GM19043 (cell line): ENCODE results near the gene ZNF740.
"Not testable (repeated sequence)": the region's sequence is repeated elsewhere in the genome, so short reads cannot be mapped to it uniquely, and the experiment has no call there.

ENCODE experiments used
- ATAC-seq: cut with Tn5 transposase; IDR thresholded peaks from one replicate; pipeline ENCODE4 v1.9.1; 2021; ENCODE audit warnings: low read depth; ENCODE audit not compliant: unreplicated experiment

The ZNF740 gene

GRCh38 chr12:53172352-53172751 lies 8.2 kb upstream of the ZNF740 start:
- no peak for ATAC-seq

DNA sequence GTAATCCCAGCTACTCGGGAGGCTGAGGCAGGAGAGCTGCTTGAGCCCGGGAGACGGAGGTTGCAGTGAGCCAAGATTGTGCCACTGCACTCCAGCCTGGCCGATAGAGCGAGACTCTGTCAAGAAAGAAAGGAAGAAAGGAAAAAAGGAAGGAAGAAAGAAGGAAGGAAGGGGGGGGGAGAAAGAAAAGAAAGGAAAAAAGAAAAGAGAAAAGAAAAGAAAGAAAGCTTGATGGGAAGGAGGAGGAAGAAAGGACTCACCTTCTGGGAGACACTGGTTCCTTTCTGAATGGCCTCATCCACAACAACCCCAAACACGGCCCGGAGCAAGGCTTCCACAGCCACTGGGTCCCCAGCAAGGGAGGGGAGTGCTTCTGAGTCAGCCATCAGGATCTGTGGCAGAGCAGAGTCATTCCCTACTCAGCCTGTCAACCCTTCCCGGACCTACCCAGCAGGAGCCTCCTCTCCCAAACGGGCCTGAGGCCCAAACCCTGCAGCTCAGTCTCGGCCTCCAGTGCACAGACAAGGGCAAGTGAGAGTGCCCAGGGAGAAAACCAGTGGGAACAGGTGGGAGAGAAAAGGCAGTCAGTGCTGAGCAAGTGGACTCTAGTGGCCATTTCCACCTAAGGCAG lies 7.3 kb upstream of the ZNF740 start:
- ATAC-seq, result no peak

DNA sequence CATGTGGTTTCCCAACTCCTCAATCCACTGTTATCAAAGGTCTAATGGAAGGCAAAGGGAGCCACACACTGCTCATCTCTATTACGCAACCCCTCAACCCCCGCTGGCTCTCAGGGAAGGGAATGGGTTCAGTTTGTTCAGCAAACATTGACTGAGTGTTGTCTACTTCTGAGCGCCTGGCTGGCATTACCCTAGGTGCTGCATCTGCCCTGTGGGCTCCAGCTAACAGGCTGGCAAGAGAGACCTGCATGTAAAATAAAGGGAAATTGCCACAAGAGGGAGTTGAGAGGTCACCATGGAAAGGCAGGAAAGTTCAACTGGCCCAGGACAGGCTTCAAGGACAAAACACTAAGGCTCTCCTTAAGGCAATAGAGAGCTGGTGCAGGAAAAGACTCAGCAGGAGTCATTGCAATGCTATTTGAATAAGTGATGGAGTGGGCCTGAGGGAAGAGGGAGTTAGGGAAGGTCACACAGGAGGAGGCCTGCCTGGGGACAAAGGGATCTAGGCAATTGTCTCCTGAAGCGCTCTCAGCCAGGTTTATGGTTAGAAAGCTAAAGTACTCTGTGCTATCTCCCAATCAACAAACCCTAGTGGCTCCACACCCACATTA lies 5.5 kb upstream of the ZNF740 start:
- ATAC-seq, result no peak

GRCh38 chr12:53176750-53177149 lies 3.8 kb upstream of the ZNF740 start:
- ATAC-seq, result no peak

DNA sequence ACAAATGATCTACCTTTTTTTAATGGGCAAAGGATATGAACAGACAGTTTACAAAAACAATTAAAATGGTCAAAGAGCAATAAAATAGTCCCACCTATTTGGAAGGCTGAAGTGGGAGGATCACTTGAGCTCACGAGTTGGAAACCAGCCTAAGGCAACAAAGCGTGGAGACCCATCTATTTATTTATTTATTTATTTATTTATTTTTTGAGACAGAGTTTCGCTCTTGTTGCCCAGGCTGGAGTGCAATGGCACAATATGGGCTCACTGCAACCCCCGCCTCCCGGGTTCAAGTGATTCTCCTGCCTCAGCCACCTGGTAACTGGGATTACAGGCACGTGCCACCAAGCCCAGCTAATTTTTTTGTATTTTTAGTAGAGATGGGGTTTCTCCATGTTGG lies 3.1 kb upstream of the ZNF740 start:
- ATAC-seq, result not testable (repeated sequence)

DNA sequence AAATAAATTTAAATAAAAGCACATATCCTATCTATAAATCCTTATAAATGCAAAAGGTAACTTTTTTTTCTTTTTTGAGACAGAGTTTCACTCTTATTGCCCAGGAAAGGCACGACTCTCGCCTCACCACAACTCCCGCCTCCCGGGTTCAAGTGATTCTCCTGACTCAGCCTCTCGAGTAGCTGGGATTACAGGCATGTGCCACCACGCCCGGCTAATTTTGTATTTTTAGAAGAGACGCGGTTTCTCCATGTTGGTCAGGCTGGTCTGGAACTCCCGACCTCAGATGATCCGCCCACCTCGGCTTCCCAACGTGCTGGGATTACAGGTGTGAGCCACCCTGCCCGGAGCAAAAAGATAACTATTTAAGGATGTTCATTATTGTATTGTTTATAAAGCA lies 1.7 kb upstream of the ZNF740 start:
- ATAC-seq, result not testable (repeated sequence)

- peak; percentile 21 for ATAC-seq
These were observed 769 bp upstream of the ZNF740 start for GRCh38 chr12:53179687-53180219.

DNA sequence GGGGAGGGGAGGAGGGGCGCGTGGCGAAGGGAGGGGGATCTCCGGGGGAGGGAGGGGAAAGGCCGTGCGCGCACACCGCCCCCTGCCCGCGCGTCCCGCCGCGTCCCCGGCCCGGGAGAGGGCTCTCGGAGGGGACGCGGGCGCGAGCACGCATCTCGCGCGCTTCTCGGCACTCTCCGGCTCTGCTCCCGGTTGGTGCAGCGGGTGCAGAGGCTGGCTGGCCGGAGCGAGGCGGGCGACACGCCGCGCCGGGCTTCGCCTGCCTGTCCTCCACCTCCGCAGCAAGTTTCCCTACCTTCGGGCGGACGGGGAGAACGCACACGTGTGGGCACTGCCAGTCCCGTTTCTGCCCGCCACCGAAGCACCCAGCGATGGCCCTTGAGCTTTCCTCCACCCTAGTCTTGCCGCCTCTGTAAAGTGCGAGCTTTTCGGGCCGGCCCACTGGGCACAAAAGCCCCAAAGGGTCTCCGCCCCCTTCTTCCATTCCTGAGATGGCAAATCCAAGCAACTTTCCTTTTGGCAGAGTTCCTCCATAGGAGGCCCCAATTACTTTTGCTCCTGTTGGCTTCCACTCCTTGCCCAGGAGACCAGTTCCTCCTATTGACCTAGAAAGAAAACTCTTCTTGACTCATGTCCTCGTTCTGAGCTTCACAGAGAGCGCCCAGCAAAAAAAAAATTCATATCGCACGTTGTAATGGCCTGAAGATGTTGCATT lies 566 bp downstream of the ZNF740 start:
- ATAC-seq, result peak; percentile 26

- ATAC-seq, result no peak
These were observed 1.4 kb downstream of the ZNF740 start for GRCh38 chr12:53181935-53182334.

DNA sequence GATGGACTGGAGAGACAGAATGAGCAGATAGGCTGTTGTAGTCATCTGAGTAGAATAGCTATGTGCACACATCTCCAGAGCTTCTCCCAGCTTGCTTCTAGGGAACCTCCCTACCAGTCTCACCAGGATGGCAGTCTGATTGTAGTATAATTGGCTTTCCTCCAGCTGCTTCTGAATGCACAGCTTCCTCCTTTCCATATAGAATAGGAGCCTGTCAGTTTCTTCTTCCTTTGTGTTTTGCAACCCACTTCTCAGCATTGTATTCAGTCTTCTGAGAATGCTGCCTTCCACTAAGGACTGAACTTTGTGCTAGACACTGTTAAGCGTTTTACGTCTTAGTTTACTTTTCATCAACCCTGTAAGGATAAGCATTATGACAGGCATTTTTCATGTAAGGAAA lies 2.4 kb downstream of the ZNF740 start:
- ATAC-seq, result no peak

DNA sequence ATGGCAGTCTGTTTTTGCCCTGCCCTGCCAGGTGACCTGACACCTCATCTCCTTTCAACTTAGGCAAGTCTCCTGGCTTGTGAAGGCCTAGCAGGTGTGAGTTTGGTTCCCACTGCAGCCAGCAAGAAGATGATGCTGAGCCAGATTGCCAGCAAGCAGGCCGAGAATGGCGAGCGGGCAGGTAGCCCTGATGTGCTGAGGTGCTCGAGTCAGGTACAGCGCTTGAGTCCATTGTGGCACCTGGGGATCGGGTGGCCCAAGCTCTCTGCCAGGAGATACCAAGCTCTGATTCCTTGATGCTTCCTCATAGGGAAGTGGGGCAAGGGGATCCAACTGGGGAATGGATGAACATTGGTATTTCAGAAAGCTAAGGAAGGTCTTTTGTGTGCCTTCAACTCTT lies 4.3 kb downstream of the ZNF740 start:
- no peak for ATAC-seq

DNA sequence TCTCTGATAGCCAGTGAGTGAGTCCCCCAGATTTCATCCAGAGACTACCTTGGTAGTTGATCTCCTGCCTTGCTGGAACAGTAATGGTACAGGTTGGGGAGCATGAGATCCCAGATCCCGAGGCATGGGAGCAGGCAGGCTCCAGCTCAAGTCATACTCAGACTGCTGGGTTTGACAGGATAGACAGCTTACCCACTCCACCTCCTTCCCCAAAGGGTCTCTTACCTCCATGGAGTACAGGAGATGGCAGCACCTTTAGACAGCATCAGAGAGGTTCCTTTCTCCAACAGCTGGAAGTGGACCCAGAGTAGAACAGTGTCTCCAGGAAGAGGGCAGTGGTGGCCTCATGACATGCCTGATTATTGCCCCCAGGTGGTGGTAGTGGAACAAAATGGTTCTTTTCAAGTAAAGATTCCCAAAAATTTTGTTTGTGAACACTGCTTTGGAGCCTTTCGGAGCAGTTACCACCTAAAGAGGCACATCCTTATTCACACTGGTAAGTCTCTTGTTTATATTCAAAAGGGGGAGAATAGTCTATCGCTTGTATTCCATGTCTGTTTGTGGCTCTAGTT lies 5.1 kb downstream of the ZNF740 start:
- no peak for ATAC-seq

GRCh38 chr12:53186745-53187144 lies 6.2 kb downstream of the ZNF740 start:
- no peak for ATAC-seq

DNA sequence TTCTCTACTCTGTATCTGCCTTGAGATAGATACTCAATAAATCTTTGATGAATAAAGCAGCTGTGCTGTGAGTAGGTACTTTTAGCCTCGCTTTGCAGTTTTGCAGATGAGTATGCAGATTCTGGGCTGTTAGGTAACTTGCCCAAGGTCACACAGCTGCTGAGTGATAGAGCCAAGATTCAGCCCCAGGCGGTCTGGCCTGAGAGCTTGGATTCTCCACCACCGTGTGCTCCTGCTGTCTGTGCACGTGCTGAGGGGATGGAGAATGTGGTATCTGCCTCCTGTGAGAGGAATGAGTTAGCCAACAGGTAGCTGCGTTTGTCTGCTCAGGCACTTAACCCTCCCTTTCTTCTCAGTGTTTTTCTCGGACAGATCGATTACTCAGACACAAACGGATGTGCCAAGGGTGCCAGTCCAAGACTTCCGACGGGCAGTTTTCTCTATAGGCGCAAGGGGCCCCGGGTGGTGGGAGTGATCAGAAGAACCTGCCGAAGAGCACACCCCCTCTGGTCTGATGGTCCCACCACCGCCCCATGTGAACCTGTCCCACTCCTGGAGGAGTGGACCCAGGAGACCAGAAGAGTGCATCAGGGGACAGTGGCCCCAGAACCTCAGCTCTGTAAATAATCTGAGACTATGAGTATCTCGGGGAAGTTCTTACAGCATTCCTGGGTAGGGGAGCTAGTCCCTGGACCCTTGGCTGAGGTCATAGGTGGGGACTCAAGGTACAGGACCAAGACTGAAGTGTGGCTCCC lies 6.8 kb downstream of the ZNF740 start:
- no peak for ATAC-seq

DNA sequence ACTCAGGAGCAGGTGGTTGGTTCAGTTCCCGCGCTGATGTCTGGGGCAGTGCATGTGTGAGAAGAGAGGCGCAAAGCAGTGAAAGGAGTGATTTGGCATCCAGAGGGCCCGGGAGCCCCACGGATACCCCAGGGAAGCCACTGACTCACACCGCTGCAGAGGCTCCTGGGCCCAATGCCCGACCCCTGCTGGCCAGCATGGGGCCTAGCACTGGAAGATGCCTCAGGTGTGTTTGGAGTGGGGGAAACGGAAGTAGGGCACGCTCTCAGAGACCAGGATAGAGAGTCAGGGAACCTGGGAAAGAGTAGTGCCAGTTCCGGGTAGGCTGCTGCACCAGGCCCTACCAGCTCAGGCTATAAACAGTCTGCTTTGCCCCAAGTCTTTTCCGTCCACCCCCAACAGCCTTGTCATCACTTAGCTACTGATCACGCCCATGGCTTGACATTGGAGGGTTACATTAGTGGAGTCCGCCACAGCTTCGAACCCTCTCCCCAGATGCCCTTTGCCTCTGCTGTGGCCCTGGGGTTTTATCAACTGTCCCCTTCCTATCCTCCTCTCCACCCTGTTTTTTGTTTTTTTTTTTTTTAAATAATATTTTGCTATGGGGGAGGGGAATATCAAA lies 9.7 kb downstream of the ZNF740 start:
- no peak for ATAC-seq

DNA sequence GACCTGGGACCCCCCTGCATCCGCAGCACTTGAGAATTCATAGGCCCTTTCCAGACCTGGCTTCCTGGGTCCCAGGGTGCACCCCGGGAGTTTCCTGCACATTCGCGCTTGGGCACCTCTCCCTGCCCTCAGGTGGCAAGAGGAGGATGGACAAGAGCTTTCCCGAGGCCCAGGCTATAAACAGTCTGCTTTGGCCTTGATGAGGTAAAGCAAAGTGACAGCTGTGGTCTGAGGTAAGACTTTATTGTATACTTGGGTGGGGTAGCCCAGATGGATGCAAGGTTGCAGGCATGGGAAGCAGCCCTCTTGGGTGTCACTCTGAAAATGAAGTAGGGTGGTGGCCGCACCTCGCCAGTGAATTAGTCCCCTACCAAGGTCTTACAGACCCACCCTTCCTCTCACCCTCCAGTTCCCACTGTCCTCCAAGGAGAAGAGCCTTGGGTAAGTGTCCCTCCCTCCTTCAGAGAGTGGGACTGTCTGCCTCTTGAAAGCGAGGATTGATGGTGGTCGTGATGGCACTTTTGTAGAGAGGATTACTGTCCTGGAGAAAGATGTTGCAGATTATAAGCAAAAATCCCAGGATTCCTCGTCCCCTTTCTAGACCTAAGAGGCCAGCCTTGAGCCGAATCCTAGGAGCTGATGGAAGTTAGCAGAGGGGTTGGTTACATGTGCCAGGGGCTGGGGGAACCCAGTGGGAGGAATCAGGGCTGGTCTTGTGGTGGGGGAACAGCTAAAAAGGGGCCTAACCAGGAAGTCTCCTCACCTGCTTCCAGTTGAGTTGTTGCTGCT lies 10.8 kb downstream of the ZNF740 start:
- ATAC-seq, result no peak

GRCh38 chr12:53191885-53192530 lies 11.5 kb downstream of the ZNF740 start:
- no peak for ATAC-seq

GRCh38 chr12:53192531-53193021 lies 12.1 kb downstream of the ZNF740 start:
- no peak for ATAC-seq

- ATAC-seq, result no peak
These were observed 12.5 kb downstream of the ZNF740 start for GRCh38 chr12:53193040-53193439.
